HL-60 (cell line): ENCODE results near the gene PRKAG2.

ENCODE experiments used
- DNase-seq, 2 experiments: peaks; one replicate each; pipeline ENCODE4 v3.0.0-alpha.2; 2010 to 2020; ENCODE audit warnings: low read depth in 1 of 2, low spot score in 1 of 2
- H3K27ac ChIP-seq: fragments of 250-450 bp; sonication (Bioruptor Pico); replicated peaks from 2 replicates; pipeline ENCODE4 v1.5.1; 2020; ENCODE audit warnings: mild to moderate bottlenecking, moderate library complexity
- H3K27me3 ChIP-seq: fragments of 250-450 bp; sonication (Bioruptor Pico); 2 replicates; pipeline ENCODE4 v1.5.1; 2021; ENCODE audit warnings: mild to moderate bottlenecking, moderate library complexity; ENCODE audit not compliant: insufficient read depth, poor library complexity, severe bottlenecking
- H3K4me3 ChIP-seq: replicated peaks from 2 replicates; pipeline ENCODE4 v1.5.1; 2011; ENCODE audit warnings: mild to moderate bottlenecking, control low read depth, low read length; ENCODE audit not compliant: insufficient read depth
- GABPA ChIP-seq: IDR thresholded peaks from 2 replicates; pipeline ENCODE4 v1.6.1; 2012; ENCODE audit warnings: low read depth
- POLR2AphosphoS5 ChIP-seq: IDR thresholded peaks from 2 replicates; pipeline ENCODE4 v1.6.1; 2012; ENCODE audit warnings: low read depth
- SPI1 ChIP-seq: IDR thresholded peaks from 2 replicates; pipeline ENCODE4 v1.6.1; 2012; ENCODE audit warnings: low read depth, mild to moderate bottlenecking, borderline replicate concordance
- TF ChIP-seq, protein P1 (sequence below): IDR thresholded peaks from one replicate; pipeline ENCODE4 v1.5.1; 2011; ENCODE audit warnings: low read length, control low read depth, inconsistent platforms; ENCODE audit not compliant: insufficient read depth
- TF ChIP-seq, protein P2 (sequence below): IDR thresholded peaks from 2 replicates; pipeline ENCODE4 v1.6.1; 2012; ENCODE audit warnings: low read depth; ENCODE audit not compliant: insufficient replicate concordance

PRKAG2 gene

DNA sequence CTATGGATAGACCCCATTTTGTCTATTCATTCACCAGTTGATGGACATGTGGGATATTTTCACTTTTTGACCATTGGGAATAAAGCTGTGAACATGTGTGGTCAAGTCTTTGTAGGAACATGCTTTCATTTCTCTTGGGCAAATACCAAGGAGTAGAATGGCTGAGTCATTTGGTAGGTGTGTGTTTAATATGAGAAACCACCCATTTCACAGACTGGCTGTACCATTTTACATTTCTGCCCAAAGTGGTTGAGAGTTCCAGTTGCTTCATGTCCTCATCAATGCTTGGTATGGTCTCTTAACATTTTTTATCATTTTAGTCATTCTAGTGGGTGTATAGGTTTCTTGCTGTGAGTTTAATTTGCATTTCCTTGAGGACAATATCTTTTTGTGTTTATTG, 232.4 kb downstream of the PRKAG2 start:
- H3K4me3 ChIP-seq = no peak overlapping the region
- H3K27ac ChIP-seq = no peak overlapping the region
- DNase-seq = no peak

DNA sequence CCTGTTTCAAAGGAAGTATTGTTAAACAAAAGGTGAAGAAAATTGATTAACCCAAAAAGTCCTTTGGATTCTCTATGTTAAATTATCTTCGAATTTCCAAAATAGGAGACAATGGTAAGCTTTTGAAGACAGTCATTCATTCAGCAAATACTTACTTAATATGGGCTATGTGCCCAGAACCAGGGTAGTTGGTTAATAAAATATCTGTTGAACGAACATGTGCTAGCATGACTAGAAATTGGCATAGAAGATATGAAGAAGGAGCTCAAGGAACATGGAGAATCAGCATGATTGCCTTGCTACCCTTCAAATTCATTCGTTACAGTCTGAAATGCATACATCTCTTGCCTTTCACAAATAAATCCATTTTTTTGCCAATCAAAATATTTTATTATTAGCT, 234.2 kb downstream of the PRKAG2 start:
- Histone ChIP-seq H3K27ac (no peak overlapping the region), H3K4me3 (no peak overlapping the region), H3K27me3 (no peaks in the 10 kb centered on the region)
- no peak for DNase-seq
- TF ChIP-seq, protein P1, sequence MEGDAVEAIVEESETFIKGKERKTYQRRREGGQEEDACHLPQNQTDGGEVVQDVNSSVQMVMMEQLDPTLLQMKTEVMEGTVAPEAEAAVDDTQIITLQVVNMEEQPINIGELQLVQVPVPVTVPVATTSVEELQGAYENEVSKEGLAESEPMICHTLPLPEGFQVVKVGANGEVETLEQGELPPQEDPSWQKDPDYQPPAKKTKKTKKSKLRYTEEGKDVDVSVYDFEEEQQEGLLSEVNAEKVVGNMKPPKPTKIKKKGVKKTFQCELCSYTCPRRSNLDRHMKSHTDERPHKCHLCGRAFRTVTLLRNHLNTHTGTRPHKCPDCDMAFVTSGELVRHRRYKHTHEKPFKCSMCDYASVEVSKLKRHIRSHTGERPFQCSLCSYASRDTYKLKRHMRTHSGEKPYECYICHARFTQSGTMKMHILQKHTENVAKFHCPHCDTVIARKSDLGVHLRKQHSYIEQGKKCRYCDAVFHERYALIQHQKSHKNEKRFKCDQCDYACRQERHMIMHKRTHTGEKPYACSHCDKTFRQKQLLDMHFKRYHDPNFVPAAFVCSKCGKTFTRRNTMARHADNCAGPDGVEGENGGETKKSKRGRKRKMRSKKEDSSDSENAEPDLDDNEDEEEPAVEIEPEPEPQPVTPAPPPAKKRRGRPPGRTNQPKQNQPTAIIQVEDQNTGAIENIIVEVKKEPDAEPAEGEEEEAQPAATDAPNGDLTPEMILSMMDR = no peak
- TF ChIP-seq, protein P2, sequence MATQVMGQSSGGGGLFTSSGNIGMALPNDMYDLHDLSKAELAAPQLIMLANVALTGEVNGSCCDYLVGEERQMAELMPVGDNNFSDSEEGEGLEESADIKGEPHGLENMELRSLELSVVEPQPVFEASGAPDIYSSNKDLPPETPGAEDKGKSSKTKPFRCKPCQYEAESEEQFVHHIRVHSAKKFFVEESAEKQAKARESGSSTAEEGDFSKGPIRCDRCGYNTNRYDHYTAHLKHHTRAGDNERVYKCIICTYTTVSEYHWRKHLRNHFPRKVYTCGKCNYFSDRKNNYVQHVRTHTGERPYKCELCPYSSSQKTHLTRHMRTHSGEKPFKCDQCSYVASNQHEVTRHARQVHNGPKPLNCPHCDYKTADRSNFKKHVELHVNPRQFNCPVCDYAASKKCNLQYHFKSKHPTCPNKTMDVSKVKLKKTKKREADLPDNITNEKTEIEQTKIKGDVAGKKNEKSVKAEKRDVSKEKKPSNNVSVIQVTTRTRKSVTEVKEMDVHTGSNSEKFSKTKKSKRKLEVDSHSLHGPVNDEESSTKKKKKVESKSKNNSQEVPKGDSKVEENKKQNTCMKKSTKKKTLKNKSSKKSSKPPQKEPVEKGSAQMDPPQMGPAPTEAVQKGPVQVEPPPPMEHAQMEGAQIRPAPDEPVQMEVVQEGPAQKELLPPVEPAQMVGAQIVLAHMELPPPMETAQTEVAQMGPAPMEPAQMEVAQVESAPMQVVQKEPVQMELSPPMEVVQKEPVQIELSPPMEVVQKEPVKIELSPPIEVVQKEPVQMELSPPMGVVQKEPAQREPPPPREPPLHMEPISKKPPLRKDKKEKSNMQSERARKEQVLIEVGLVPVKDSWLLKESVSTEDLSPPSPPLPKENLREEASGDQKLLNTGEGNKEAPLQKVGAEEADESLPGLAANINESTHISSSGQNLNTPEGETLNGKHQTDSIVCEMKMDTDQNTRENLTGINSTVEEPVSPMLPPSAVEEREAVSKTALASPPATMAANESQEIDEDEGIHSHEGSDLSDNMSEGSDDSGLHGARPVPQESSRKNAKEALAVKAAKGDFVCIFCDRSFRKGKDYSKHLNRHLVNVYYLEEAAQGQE = no peak
- no peak for TF ChIP-seq SPI1
- TF ChIP-seq GABPA = no peak
- TF ChIP-seq POLR2AphosphoS5 = no peak

More for the DNA sequence above, 232.4 kb downstream of the PRKAG2 start:
- no peaks in the 10 kb centered on the region for H3K27me3 ChIP-seq
- TF ChIP-seq GABPA (no peak), POLR2AphosphoS5 (no peak), SPI1 (no peak)
- TF ChIP-seq, protein P1 = no peak
- TF ChIP-seq, protein P2 = no peak

DNA sequence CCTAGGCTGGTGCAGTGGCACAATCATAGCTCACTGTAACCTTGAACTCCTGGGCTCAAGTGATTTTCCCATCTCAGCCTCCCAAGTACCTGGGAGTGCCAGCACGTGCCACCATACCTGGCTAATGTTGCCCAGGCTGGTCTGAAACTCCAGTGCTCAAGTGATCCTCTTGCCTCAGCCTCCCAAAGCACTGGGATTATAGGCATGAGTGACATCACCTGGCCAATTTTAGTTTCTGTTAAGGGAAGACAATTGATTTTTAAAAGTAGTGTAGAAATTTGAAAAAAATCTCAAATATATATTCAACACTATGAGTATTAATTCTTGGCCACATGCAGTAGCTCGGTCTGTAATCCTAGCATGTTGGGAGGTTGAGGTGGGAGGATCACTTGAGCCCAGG, 235.3 kb downstream of the PRKAG2 start:
- TF ChIP-seq, protein P2 = no peak
- no peak for TF ChIP-seq GABPA

DNA sequence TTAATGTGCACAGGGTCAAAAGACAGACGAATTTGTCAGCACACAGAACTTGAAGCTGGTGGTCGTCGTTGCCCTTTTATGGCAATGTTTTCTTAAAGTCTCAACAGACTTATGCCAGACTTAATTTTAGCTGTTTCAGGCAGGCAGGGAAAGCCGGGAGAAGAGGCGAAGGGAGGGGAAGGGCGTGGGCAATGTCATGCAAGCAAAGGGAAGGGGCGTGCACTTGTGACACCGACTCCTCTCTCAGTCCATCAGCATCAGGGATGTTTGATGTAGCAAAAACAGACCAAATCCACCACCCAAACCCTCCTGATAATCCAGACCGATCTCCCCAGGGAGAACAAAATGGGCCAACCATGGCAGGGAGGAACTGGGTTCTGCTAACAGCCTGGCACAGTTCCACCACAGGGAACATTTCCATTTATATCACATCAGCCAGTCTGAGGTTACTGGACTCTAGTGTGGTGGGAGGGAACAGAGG, 239.1 kb downstream of the PRKAG2 start:
- H3K27me3 ChIP-seq = no peaks in the 10 kb centered on the region
- TF ChIP-seq, protein P2 = no peak
- TF ChIP-seq POLR2AphosphoS5 (no peak), SPI1 (no peak), GABPA (no peak)
- TF ChIP-seq, protein P1 = no peak
- H3K27ac ChIP-seq = no peak overlapping the region
- H3K4me3 ChIP-seq = no peak overlapping the region
- DNase-seq = no peak

More for the DNA sequence above, 235.3 kb downstream of the PRKAG2 start:
- Histone ChIP-seq H3K27ac (no peak overlapping the region), H3K4me3 (no peak overlapping the region), H3K27me3 (no peaks in the 10 kb centered on the region)
- no peak for DNase-seq
